ENCODE measurements around the gene KIF5C. TPM values are rescaled to one million over a fixed set of nuclear protein-coding genes. Genes with fewer than 3 reads are reported as not detected.

KIF5C gene
- polyA plus RNA-seq, 2 donors: 0.16 to 0.18 TPM

DNA sequence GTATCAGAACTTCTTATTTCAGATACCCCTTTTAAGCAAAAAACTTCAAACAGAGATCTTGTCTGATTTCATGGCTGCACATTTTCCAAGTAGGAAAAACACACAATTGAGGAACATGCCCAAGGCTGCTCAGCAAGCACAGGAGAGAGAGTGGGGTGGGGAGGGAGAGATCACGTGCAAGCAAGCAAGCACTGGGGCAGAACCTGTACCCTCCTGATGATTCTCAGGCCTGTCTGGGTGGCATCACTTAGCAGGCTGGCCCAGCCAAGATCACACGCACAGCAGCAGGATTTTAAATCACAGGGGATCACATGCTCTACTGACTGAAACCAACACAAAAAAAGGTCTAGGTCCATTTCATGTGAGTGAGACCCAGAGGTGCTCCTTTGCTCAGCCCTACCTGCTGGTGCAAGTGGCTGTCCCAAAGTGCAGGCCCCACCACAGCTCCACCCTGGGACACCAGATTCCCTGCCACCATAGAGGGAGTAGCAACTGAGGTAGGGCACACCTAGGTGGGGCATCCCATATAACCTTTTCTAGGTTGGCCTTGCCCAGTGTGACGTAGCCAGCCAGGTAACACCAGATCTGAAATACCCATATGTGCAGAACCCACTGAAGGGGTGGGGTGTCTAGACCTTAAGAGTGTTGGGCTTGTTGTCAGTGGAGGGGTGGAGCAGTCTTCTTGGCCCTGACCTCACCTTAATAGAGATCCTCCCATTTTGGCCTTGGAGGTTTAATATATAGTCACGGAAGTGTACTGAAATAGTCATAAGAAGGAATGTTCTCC lies 161.7 kb downstream of the KIF5C start:
- H3K36me3 ChIP-seq (ENCODE audit: control insufficient read depth in 2 of 2, insufficient read depth in 2 of 2, low read length in 1 of 2): no peaks in the 10 kb centered on the region
- WGBS, 2 donors: 77 to 80% methylated on average over 4 of the region's 4 CpGs

DNA sequence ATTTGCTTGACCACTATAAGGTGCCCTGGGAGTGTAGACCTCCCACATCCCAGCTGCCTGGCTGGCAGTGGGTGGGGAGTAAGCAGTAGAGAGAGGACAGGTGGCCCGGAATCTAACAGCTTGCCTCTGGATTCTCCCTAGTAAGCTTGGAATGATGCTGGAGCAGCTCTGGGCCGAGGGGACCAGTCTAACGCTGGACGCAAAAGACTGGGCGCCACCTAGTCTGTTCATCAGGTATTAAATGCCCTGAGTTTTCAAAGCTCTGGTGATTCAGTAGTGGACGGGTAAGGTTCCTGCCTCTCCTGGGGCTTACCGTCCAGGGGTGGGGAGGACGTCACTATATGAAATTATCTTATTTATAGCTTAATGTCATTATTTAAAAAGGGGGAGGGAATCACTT lies 162.8 kb downstream of the KIF5C start:
- no peak overlapping the region for H3K27ac ChIP-seq (ENCODE audit: low read depth in 2 of 2, low read length in 1 of 2)
- peaks cover 0 to 5% of the 10 kb centered on the region in 2 donors for H3K4me1 ChIP-seq (ENCODE audit: control insufficient read depth in 2 of 2, insufficient read depth in 2 of 2, low read length in 1 of 2)
- 45 to 51% methylated on average over 8 of the region's 8 CpGs for WGBS, 2 donors
- peak overlapping the region; percentile 65 to 67 for H3K4me3 ChIP-seq (ENCODE audit: low read depth in 1 of 2, low read length in 2 of 2)
- H3K9me3 ChIP-seq (ENCODE audit: control insufficient read depth in 2 of 2, insufficient read depth in 1 of 2, low read depth in 1 of 2, low read length in 1 of 2): no peaks in the 10 kb centered on the region
- H3K36me3 ChIP-seq (ENCODE audit: control insufficient read depth in 2 of 2, insufficient read depth in 2 of 2, low read length in 1 of 2): no peaks in the 10 kb centered on the region
- peaks cover 0 to 6% of the 10 kb centered on the region in 2 donors for H3K27me3 ChIP-seq (ENCODE audit: control insufficient read depth in 1 of 2, insufficient read depth in 2 of 2, low read length in 2 of 2)

More for the DNA sequence above, 161.7 kb downstream of the KIF5C start:
- Histone ChIP-seq H3K27me3 (ENCODE audit: control insufficient read depth in 1 of 2, insufficient read depth in 2 of 2, low read length in 2 of 2) (peaks cover 0 to 6% of the 10 kb centered on the region in 2 donors), H3K4me1 (ENCODE audit: control insufficient read depth in 2 of 2, insufficient read depth in 2 of 2, low read length in 1 of 2) (peaks cover 0 to 5% of the 10 kb centered on the region in 2 donors), H3K27ac (ENCODE audit: low read depth in 2 of 2, low read length in 1 of 2) (no peak overlapping the region), H3K4me3 (ENCODE audit: low read depth in 1 of 2, low read length in 2 of 2) (no peak overlapping the region), H3K9me3 (ENCODE audit: control insufficient read depth in 2 of 2, insufficient read depth in 1 of 2, low read depth in 1 of 2, low read length in 1 of 2) (no peaks in the 10 kb centered on the region)

DNA sequence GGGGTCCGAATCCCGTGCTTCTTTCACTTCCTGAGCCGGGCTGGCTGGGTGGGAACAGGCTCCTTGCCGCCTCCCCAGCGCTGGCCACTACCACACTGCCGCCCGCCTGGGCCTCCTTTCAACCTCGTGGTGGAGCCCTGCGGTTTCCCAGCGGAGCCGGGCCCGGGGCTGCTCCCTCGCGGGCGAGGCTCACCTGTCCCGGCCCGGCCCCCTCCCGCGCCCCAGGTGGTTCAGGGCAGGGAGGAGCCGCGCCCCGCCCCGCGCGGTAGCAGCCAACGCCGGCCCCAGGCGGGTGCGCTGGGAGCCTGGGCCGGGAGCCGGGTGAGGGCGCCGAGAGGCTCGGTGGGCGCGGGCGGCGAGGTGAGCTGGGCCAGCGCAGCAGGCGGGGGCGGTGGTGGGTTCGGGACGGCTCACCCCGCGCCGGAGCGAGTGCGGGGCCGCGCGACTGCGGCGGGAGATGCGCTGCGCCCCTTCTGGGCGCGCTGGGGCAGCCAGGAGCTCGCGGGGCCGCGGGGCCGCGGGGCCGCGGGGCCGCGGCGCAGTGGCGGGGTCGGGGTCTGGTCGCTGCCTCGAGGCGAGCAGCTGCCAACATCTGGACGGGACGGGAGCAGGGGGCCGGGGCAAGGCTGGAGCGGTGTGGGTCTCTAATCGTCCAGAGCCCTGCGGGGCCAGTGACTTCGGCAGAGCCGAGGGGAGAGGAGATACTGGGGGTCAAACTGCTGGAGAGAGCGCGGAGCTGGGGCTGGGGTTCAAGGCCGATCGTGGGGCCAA lies 163.6 kb downstream of the KIF5C start, which contains the start of gene LYPD6B:
TSS of gene LYPD6B (plus strand) at position 258 of the 771 bp plus-strand sequence. CDS start 92,250 bp downstream, outside the sequence.
- H3K27me3 ChIP-seq (ENCODE audit: control insufficient read depth in 1 of 2, insufficient read depth in 2 of 2, low read length in 2 of 2): peaks cover 0 to 6% of the 10 kb centered on the region in 2 donors
- no peaks in the 10 kb centered on the region for H3K36me3 ChIP-seq (ENCODE audit: control insufficient read depth in 2 of 2, insufficient read depth in 2 of 2, low read length in 1 of 2)
- peak within 1 kb of the TSS; percentile 65 to 67 for H3K4me3 ChIP-seq (ENCODE audit: low read depth in 1 of 2, low read length in 2 of 2)
- H3K4me1 ChIP-seq (ENCODE audit: control insufficient read depth in 2 of 2, insufficient read depth in 2 of 2, low read length in 1 of 2): peaks cover 0 to 5% of the 10 kb centered on the region in 2 donors
- 2 to 3% methylated on average over 84 to 85 of the region's 85 CpGs for WGBS, 2 donors
- no peaks in the 10 kb centered on the region for H3K9me3 ChIP-seq (ENCODE audit: control insufficient read depth in 2 of 2, insufficient read depth in 1 of 2, low read depth in 1 of 2, low read length in 1 of 2)
- no peak within 1 kb of the TSS for H3K27ac ChIP-seq (ENCODE audit: low read depth in 2 of 2, low read length in 1 of 2)

- WGBS, 2 donors: 26 to 35% methylated on average over 11 of the region's 11 CpGs
- Histone ChIP-seq H3K4me1 (ENCODE audit: control insufficient read depth in 2 of 2, insufficient read depth in 2 of 2, low read length in 1 of 2) (peaks cover 0 to 5% of the 10 kb centered on the region in 2 donors), H3K27me3 (ENCODE audit: control insufficient read depth in 1 of 2, insufficient read depth in 2 of 2, low read length in 2 of 2) (peaks cover 0 to 6% of the 10 kb centered on the region in 2 donors), H3K27ac (ENCODE audit: low read depth in 2 of 2, low read length in 1 of 2) (no peak overlapping the region), H3K9me3 (ENCODE audit: control insufficient read depth in 2 of 2, insufficient read depth in 1 of 2, low read depth in 1 of 2, low read length in 1 of 2) (no peaks in the 10 kb centered on the region), H3K36me3 (ENCODE audit: control insufficient read depth in 2 of 2, insufficient read depth in 2 of 2, low read length in 1 of 2) (no peaks in the 10 kb centered on the region), H3K4me3 (ENCODE audit: low read depth in 1 of 2, low read length in 2 of 2) (peak overlapping the region; percentile 65 to 67)
These were observed 164.2 kb downstream of the KIF5C start for GRCh38 chr2:149039213-149039724.

- Histone ChIP-seq H3K36me3 (ENCODE audit: control insufficient read depth in 2 of 2, insufficient read depth in 2 of 2, low read length in 1 of 2) (no peaks in the 10 kb centered on the region), H3K4me1 (ENCODE audit: control insufficient read depth in 2 of 2, insufficient read depth in 2 of 2, low read length in 1 of 2) (peaks cover 0 to 5% of the 10 kb centered on the region in 2 donors), H3K4me3 (ENCODE audit: low read depth in 1 of 2, low read length in 2 of 2) (no peak overlapping the region), H3K27me3 (ENCODE audit: control insufficient read depth in 1 of 2, insufficient read depth in 2 of 2, low read length in 2 of 2) (peaks cover 0 to 6% of the 10 kb centered on the region in 2 donors), H3K27ac (ENCODE audit: low read depth in 2 of 2, low read length in 1 of 2) (no peak overlapping the region), H3K9me3 (ENCODE audit: control insufficient read depth in 2 of 2, insufficient read depth in 1 of 2, low read depth in 1 of 2, low read length in 1 of 2) (no peaks in the 10 kb centered on the region)
- WGBS, 2 donors: 69 to 71% methylated on average over 7 of the region's 7 CpGs
These were observed 165.4 kb downstream of the KIF5C start for GRCh38 chr2:149040451-149040850.

GRCh38 chr2:149041482-149041881 lies 166.5 kb downstream of the KIF5C start:
- Histone ChIP-seq H3K27me3 (ENCODE audit: control insufficient read depth in 1 of 2, insufficient read depth in 2 of 2, low read length in 2 of 2) (peaks cover 0 to 6% of the 10 kb centered on the region in 2 donors), H3K4me3 (ENCODE audit: low read depth in 1 of 2, low read length in 2 of 2) (no peak overlapping the region), H3K27ac (ENCODE audit: low read depth in 2 of 2, low read length in 1 of 2) (no peak overlapping the region), H3K36me3 (ENCODE audit: control insufficient read depth in 2 of 2, insufficient read depth in 2 of 2, low read length in 1 of 2) (no peaks in the 10 kb centered on the region), H3K9me3 (ENCODE audit: control insufficient read depth in 2 of 2, insufficient read depth in 1 of 2, low read depth in 1 of 2, low read length in 1 of 2) (no peaks in the 10 kb centered on the region), H3K4me1 (ENCODE audit: control insufficient read depth in 2 of 2, insufficient read depth in 2 of 2, low read length in 1 of 2) (peaks cover 0 to 5% of the 10 kb centered on the region in 2 donors)
- WGBS, 2 donors: 92 to 94% methylated on average over 1 of the region's 1 CpG

DNA sequence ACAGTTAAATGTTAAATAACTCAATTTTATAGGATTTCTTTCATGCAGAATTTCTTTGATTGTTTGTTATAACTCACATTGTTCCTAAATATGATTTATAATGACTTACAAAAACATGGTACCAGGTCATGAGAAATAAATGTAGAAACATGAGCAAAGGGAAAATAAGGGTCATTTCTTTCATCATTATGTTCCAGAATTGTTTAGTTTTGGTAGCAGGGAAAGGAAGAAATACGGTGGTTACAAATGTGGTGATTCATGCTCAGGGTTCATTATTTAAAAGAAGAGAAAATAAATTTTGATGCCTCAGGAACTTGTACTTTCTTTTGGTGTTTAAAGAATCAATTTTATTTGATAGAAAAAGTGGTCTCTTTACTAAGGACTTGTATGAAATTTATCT lies 167.9 kb downstream of the KIF5C start:
- Histone ChIP-seq H3K4me1 (ENCODE audit: control insufficient read depth in 2 of 2, insufficient read depth in 2 of 2, low read length in 1 of 2) (peaks cover 0 to under 1% of the 10 kb centered on the region in 2 donors), H3K36me3 (ENCODE audit: control insufficient read depth in 2 of 2, insufficient read depth in 2 of 2, low read length in 1 of 2) (no peaks in the 10 kb centered on the region), H3K4me3 (ENCODE audit: low read depth in 1 of 2, low read length in 2 of 2) (no peak overlapping the region), H3K9me3 (ENCODE audit: control insufficient read depth in 2 of 2, insufficient read depth in 1 of 2, low read depth in 1 of 2, low read length in 1 of 2) (no peaks in the 10 kb centered on the region), H3K27ac (ENCODE audit: low read depth in 2 of 2, low read length in 1 of 2) (no peak overlapping the region), H3K27me3 (ENCODE audit: control insufficient read depth in 1 of 2, insufficient read depth in 2 of 2, low read length in 2 of 2) (peaks cover 0 to 6% of the 10 kb centered on the region in 2 donors)
- 33 to 53% methylated on average over 1 of the region's 1 CpG for WGBS, 2 donors

- no peaks in the 10 kb centered on the region for H3K27me3 ChIP-seq (ENCODE audit: control insufficient read depth in 1 of 2, insufficient read depth in 2 of 2, low read length in 2 of 2)
- H3K9me3 ChIP-seq (ENCODE audit: control insufficient read depth in 2 of 2, insufficient read depth in 1 of 2, low read depth in 1 of 2, low read length in 1 of 2): peaks cover 0 to 2% of the 10 kb centered on the region in 2 donors
- 73 to 76% methylated on average over 1 of the region's 1 CpG for WGBS, 2 donors
- H3K27ac ChIP-seq (ENCODE audit: low read depth in 2 of 2, low read length in 1 of 2): no peak overlapping the region
- H3K36me3 ChIP-seq (ENCODE audit: control insufficient read depth in 2 of 2, insufficient read depth in 2 of 2, low read length in 1 of 2): no peaks in the 10 kb centered on the region
- no peak overlapping the region for H3K4me3 ChIP-seq (ENCODE audit: low read depth in 1 of 2, low read length in 2 of 2)
- no peaks in the 10 kb centered on the region for H3K4me1 ChIP-seq (ENCODE audit: control insufficient read depth in 2 of 2, insufficient read depth in 2 of 2, low read length in 1 of 2)
These were observed 169.5 kb downstream of the KIF5C start for GRCh38 chr2:149044500-149044899.

- no peak overlapping the region for H3K27ac ChIP-seq (ENCODE audit: low read depth in 2 of 2, low read length in 1 of 2)
- 80 to 90% methylated on average over 2 of the region's 2 CpGs for WGBS, 2 donors
- no peaks in the 10 kb centered on the region for H3K36me3 ChIP-seq (ENCODE audit: control insufficient read depth in 2 of 2, insufficient read depth in 2 of 2, low read length in 1 of 2)
- H3K27me3 ChIP-seq (ENCODE audit: control insufficient read depth in 1 of 2, insufficient read depth in 2 of 2, low read length in 2 of 2): no peaks in the 10 kb centered on the region
- peaks cover 0 to 2% of the 10 kb centered on the region in 2 donors for H3K9me3 ChIP-seq (ENCODE audit: control insufficient read depth in 2 of 2, insufficient read depth in 1 of 2, low read depth in 1 of 2, low read length in 1 of 2)
- no peak overlapping the region for H3K4me3 ChIP-seq (ENCODE audit: low read depth in 1 of 2, low read length in 2 of 2)
- H3K4me1 ChIP-seq (ENCODE audit: control insufficient read depth in 2 of 2, insufficient read depth in 2 of 2, low read length in 1 of 2): no peaks in the 10 kb centered on the region
These were observed 172.1 kb downstream of the KIF5C start for GRCh38 chr2:149047118-149047517.

All from esophagus (tissue), 2 donors.